ENCODE data around the gene GRIA4. TPM values are rescaled to one million over a fixed set of nuclear protein-coding genes. Genes with fewer than 3 reads are reported as not detected.

Gene GRIA4
- polyA plus RNA-seq, 1 donor from 2014 or later, result 6.3 TPM

GRCh38 chr11:105713106-105713505 lies 103.2 kb downstream of the GRIA4 start:
- Histone ChIP-seq H4K20me1 (ENCODE audit: insufficient read depth) (no peaks in the 10 kb centered on the region), H3K4me2 (ENCODE audit: low read length) (no peak overlapping the region), H3K27me3 (ENCODE audit: insufficient read depth, low read depth, low read length) (no peaks in the 10 kb centered on the region), H3K27ac (ENCODE audit: low read length) (no peak overlapping the region), H3K9ac (ENCODE audit: low read length) (no peak overlapping the region), H3K4me3 (ENCODE audit: low read length) (no peak overlapping the region), H3K9me3 (ENCODE audit: low read length) (no peaks in the 10 kb centered on the region), H2AFZ (ENCODE audit: low read depth, low read length) (no peak overlapping the region), H3K79me2 (replicated peaks; ENCODE audit: insufficient read depth, low read length) (no peaks in the 10 kb centered on the region), H3K36me3 (ENCODE audit: insufficient read depth, low read length) (no peaks in the 10 kb centered on the region), H3F3A (ENCODE audit: insufficient read depth, low read length, poor library complexity, severe bottlenecking) (no peaks in the 10 kb centered on the region), H3K9me2 (ENCODE audit: insufficient read depth, low read length) (no peaks in the 10 kb centered on the region)
- no peak for TF ChIP-seq MXI1 (conservative IDR thresholded peaks at IDR 0.05; ENCODE audit: poor library complexity, severe bottlenecking)
- no peak for TF ChIP-seq SMC3 (conservative IDR thresholded peaks at IDR 0.05; ENCODE audit: poor library complexity)
- TF ChIP-seq CTCF (IDR thresholded peaks at IDR 0.05; ENCODE audit: poor library complexity, severe bottlenecking), result no peak
- no peak for TF ChIP-seq POLR2AphosphoS5 (IDR thresholded peaks at IDR 0.05)
- no peak for TF ChIP-seq EP300 (conservative IDR thresholded peaks at IDR 0.05; ENCODE audit: poor library complexity, severe bottlenecking)
- TF ChIP-seq EZH2 (IDR thresholded peaks at IDR 0.05; ENCODE audit: borderline replicate concordance, insufficient read depth, low read length, poor library complexity, severe bottlenecking), result no peak
- no peak for TF ChIP-seq REST (IDR thresholded peaks at IDR 0.05; ENCODE audit: borderline replicate concordance)
- no peak for TF ChIP-seq RAD21 (conservative IDR thresholded peaks at IDR 0.05)
- no peak for TF ChIP-seq TAF1 (IDR thresholded peaks at IDR 0.05; ENCODE audit: low read depth)

- Histone ChIP-seq H3K4me2 (ENCODE audit: low read length) (no peak overlapping the region), H4K20me1 (ENCODE audit: insufficient read depth) (no peaks in the 10 kb centered on the region), H3K9me3 (ENCODE audit: low read length) (no peaks in the 10 kb centered on the region), H3K27me3 (ENCODE audit: insufficient read depth, low read depth, low read length) (no peaks in the 10 kb centered on the region), H3K9me2 (ENCODE audit: insufficient read depth, low read length) (no peaks in the 10 kb centered on the region), H3K4me3 (ENCODE audit: low read length) (no peak overlapping the region), H3K9ac (ENCODE audit: low read length) (no peak overlapping the region), H3K27ac (ENCODE audit: low read length) (no peak overlapping the region), H3K36me3 (ENCODE audit: insufficient read depth, low read length) (no peaks in the 10 kb centered on the region), H2AFZ (ENCODE audit: low read depth, low read length) (no peak overlapping the region), H3K79me2 (replicated peaks; ENCODE audit: insufficient read depth, low read length) (no peaks in the 10 kb centered on the region), H3F3A (ENCODE audit: insufficient read depth, low read length, poor library complexity, severe bottlenecking) (no peaks in the 10 kb centered on the region)
- TF ChIP-seq EP300 (conservative IDR thresholded peaks at IDR 0.05; ENCODE audit: poor library complexity, severe bottlenecking) (no peak), EZH2 (IDR thresholded peaks at IDR 0.05; ENCODE audit: borderline replicate concordance, insufficient read depth, low read length, poor library complexity, severe bottlenecking) (no peak)
Measured at GRCh38 chr11:105713696-105714095, 103.8 kb downstream of the GRIA4 start.

- Histone ChIP-seq H3K27ac (ENCODE audit: low read length) (no peak overlapping the region), H3K9ac (ENCODE audit: low read length) (no peak overlapping the region), H4K20me1 (ENCODE audit: insufficient read depth) (no peaks in the 10 kb centered on the region), H3K27me3 (ENCODE audit: insufficient read depth, low read depth, low read length) (no peaks in the 10 kb centered on the region), H3K4me3 (ENCODE audit: low read length) (no peak overlapping the region), H3F3A (ENCODE audit: insufficient read depth, low read length, poor library complexity, severe bottlenecking) (no peaks in the 10 kb centered on the region), H3K9me2 (ENCODE audit: insufficient read depth, low read length) (no peaks in the 10 kb centered on the region), H3K9me3 (ENCODE audit: low read length) (no peaks in the 10 kb centered on the region), H2AFZ (ENCODE audit: low read depth, low read length) (no peak overlapping the region), H3K36me3 (ENCODE audit: insufficient read depth, low read length) (no peaks in the 10 kb centered on the region), H3K4me2 (ENCODE audit: low read length) (no peak overlapping the region), H3K79me2 (replicated peaks; ENCODE audit: insufficient read depth, low read length) (no peaks in the 10 kb centered on the region)
- TF ChIP-seq EZH2 (IDR thresholded peaks at IDR 0.05; ENCODE audit: borderline replicate concordance, insufficient read depth, low read length, poor library complexity, severe bottlenecking), result no peak
- TF ChIP-seq REST (IDR thresholded peaks at IDR 0.05; ENCODE audit: borderline replicate concordance), result no peak
- no peak for TF ChIP-seq MXI1 (conservative IDR thresholded peaks at IDR 0.05; ENCODE audit: poor library complexity, severe bottlenecking)
- no peak for TF ChIP-seq EP300 (conservative IDR thresholded peaks at IDR 0.05; ENCODE audit: poor library complexity, severe bottlenecking)
- no peak for TF ChIP-seq TAF1 (IDR thresholded peaks at IDR 0.05; ENCODE audit: low read depth)
- no peak for TF ChIP-seq SMC3 (conservative IDR thresholded peaks at IDR 0.05; ENCODE audit: poor library complexity)
- no peak for TF ChIP-seq POLR2AphosphoS5 (IDR thresholded peaks at IDR 0.05)
- no peak for TF ChIP-seq RAD21 (conservative IDR thresholded peaks at IDR 0.05)
- TF ChIP-seq CTCF (IDR thresholded peaks at IDR 0.05; ENCODE audit: poor library complexity, severe bottlenecking), result no peak
Measured at GRCh38 chr11:105718641-105719040, 108.8 kb downstream of the GRIA4 start.

Data from neural cell (in vitro differentiated cells).